HT-29 (cell line): ENCODE data around the gene ZNF474. TPM values are rescaled to one million over a fixed set of nuclear protein-coding genes. Genes with fewer than 3 reads are reported as not detected.

Experiments used
- DNase-seq: peaks from one replicate; pipeline ENCODE4 v3.0.0-alpha.2; 2015; ENCODE audit warnings: low spot score
- total RNA-seq: library from RNA; depleted of rRNA; stranded (reverse); fragments of >200 nt; shearing (Covaris generic); gene quantifications from 2 replicates; pipeline ENCODE4 v1.2.3, GENCODE V29; 2014; rRNA removed

The ZNF474 gene
- total RNA-seq, 1 experiment from 2014 or later, result 0.08 TPM

DNA sequence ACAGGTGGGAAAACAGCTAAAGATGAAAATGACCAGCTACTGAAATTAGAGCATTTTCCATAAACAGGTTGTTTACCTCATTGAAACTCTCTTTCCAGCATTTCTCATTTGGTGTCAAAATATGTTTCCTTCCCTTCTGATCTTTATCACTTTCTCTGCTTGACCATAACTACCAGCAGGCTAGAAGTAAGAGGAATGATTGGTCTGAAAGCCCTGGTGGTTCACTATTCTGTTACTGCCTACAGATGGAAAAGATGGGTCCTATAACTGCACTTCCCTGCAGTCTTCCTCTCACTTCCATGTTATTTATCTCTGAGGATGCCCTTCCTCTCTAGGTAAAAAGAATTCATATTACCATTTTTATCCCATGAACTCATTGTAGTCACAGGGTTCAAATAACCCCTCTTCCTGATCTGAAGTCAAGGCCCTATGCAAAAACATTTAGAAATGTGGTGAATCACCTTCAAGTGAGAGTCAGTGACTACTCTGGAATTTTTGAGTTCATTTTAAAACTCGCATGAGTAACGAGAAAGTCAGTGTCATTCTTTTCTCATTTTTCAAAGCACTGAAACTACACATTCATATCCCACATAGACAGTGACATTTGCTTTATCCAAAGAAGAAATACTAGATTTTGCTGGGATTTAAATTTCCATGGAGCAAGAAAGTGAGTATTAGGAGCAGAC is 51.7 kb downstream of the ZNF474 start:
- DNase-seq, result no peak

DNA sequence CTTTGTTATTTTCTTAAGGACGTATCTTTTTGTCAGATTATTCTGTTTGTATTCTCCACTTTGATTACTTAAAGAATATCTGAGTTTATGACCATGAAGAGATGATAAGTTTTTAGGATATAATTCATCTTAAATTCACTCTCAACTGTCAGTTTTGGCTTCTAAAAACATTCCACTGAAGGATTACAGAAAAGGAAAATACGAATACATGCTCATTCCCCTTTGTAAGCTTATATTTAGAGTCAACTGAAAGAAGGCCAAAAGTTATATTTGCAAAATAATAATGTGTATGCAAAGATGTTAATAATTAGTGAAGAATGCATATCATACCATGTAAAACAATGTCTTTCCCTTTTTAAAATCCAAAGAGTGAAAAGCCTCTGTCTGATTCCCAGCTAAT is 52.5 kb downstream of the ZNF474 start:
- DNase-seq, result no peak

DNA sequence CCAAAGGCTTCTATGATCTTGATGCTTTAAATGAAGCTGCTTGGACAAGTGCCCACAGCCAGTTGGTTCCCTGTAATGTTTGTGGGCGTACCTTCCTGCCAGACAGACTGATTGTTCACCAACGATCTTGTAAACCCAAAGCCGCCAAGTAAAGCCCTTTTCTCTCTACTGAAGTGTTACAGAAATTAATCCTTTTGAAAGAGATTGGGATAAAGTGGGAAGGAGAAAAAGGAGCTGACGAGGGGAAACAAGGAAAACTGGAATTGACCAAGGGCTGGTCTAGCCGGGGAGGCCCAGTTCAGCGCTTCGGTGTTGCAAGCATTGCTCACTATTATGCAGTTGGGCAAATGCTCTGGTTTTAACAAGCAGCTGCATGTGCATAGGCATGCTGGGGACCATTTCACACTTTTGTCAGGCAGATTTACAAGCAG is 53.2 kb downstream of the ZNF474 start:
- peak; percentile 78 for DNase-seq

DNA sequence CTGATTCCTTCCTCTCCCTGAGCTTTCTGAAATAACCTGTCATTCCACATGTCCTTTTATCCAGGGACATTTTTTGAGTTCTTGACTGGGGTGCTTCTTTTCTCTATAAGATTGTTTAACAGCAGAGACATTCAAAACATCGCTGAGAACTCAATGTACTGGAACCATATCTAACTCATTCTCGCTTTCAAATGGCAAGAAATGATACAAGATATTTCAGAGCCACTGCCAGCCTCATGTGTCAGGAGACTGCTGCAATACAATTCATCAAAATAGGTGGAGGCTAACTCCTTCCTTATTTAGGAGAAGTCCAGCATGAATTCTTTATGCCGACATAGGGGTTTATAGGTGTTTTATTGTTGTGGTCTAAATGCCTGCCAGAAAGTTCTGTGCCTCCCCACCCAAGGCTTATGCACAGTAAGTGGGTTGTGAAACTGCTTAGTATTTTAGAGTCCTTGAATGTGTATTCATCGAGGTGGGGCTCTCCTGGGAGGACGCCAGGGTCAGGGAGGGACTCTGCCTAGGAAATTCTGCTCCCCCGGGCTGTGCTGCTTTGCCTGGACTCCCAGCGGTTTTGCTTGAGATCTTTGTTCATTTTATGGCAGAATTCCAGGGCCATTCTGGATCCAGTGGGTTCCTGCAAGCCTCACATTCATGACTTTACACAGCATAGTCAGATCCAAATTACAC is 53.9 kb downstream of the ZNF474 start:
- peak; percentile 73 for DNase-seq

DNA sequence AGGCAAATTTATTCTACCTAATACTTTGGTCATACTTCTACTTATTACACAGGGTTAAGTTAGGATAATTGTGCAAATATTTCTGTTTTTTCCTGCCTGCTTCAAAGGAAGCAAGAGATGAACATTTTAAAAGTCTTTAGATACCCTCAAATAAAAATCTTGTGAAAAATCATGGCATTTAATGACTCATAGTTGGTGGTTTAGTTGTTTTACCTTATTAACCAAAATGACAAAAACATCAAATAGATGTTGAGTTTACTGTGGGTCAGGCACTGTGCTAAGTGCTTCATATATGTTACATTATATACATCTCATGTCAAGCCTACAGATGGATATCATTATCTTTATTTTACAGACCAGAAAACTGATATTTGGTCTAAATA is 54.4 kb downstream of the ZNF474 start:
- DNase-seq, result no peak

DNA sequence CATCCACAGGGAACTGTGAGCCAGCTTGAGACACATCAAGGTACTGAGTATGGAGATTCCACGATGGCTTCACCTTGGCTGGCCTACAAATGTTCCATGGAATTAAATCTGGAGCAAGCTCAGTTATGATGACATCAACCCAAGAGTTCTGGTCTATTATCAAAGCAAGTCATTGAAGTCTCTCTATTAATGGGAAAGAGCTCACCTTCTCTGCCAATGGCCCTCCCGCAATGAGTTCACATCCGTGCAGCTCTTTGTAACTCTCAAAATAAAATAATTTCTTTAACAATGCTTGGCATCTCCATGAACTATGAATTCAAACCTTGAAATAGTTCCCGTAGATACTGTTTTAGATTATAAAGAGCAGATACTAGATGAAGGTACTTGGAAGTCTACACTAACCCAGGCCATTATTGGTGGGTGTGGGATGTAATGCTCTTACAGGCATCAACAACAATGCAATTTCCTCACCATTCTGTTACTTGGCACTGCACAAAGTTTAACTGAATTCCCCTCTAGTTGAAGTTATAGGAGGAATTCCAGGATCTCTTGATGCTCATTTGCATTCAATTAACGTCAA is 55.4 kb downstream of the ZNF474 start:
- no peak for DNase-seq

DNA sequence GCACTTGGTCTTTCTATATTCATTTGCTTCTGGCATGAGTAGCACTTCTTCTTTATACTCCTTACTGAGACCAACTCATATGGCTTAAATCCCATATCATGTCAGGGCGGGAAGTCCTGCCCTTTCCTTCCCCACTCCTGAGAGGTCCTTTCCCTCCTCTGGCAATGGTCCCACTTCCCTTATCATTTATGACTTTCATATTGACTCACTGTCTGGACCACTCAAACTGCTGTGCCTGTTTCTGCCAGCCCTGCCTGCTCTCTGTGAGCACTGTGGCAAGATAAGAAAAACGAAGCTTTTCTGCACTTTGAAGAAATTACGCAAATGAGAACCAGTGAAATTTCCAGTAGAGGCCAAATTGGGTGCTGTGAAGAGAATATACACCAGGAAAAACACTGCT is 58.1 kb downstream of the ZNF474 start:
- DNase-seq, result peak; percentile 10

DNA sequence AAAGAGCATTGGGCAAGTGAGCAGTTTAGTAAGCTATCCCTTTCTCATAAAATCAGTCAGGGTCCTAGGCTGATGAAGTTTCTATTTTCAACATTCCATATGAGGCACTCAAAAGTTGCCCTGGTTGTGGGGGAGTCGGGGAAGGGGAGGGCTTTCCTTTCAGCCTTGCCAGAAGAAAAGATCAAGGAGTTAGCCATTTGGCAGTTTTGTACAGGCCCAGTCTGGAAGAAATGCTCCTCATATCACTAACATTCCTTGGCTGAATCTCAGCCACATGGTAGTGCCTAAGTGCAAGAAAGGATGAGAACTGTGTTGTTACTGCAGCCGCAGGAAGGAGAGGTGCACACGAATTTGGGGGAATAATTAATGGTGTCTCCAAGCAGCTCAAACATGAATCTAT is 60.8 kb downstream of the ZNF474 start:
- DNase-seq, result no peak

DNA sequence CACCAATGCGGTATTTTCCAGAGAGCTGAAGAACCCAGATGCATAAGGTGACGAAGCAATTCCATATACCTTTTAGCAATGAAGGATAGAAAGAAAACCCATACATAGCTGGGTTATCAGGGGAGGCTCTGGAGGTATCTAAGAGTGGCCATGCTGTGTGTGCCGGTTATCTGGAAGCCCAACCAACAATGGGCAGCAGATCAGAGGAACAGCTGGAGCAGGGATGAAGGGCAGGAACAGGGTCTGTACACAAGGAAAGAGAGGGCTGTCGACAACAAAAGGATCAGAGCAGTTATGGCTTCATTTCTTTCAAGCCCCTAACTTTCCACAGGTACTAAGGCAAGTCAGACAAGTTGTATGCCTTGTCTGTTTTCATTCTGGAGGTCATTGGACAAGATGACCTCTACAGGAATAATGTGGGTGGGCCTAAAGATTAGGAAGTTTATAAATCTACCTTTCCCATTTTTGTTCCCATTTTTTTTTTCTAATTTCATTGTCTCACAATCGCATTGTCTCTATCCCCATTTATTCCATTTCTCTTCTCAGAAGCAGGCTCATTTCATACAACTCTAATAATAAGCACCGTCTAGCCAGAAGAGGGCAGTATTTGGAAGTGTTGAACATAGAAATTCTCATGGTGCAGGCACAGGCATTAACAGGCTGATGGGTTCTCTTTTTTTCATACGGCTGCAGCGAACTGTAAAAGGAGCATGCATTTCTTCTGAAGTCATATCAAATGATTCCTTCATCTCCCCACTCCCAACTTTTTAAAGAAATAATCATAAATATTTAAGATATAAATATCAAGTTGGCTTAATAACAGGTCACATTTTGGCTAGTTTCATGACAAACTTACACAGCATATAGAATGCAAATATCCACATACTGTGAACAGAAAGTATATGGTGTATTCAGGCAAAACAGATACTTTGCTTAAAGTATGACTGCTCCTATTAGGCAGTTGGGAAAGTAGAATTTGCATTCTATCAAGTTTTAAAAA is 63.5 kb downstream of the ZNF474 start:
- peak; percentile 88 for DNase-seq

DNA sequence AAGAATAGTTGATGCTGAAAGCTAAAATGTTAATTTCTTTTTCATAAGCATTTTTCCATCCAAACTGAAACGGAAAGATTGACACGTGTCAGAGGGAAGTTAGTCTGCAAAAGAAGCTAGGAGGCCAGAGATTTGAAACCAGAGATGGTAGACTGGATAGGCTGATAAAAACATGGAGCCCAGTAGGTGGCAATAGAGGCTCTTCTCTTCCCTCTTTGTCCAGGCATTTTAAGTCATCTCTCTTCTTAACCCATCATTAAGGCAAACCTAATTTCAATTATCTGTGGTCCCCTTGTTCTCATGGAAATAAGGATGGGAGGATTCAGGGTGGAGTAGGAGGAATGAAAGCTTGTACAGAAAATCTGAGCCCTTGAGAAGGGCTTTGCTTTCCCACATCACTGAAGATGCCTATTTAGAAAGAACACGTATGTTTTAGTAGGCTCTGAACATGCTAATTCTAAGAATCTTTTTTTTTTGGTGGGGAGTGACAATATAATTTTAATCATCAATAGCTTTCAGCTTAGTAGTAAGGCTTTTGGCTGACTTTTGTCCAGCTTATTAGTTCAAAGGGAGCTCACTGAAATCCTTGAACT is 66.6 kb downstream of the ZNF474 start:
- DNase-seq, result peak; percentile 83

DNA sequence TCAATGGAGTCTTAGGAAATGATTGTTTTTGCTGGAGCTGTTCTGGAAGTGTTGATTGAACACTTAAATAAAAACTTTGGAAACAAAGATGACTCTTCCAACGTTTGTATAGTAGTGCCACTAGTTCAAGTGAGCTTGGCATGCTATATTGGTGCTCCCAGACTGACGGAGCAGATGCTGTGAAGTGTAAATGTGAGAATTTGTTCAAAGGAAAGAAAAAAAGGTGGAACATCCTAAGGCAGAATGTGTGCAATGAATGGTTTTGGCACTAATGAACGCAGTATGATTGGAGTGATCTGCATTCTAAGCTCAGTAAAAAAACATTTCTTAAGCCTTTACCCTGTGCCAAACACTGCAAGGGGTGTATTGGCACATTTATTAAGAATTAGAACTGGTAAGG is 69.8 kb downstream of the ZNF474 start:
- DNase-seq, result no peak

DNA sequence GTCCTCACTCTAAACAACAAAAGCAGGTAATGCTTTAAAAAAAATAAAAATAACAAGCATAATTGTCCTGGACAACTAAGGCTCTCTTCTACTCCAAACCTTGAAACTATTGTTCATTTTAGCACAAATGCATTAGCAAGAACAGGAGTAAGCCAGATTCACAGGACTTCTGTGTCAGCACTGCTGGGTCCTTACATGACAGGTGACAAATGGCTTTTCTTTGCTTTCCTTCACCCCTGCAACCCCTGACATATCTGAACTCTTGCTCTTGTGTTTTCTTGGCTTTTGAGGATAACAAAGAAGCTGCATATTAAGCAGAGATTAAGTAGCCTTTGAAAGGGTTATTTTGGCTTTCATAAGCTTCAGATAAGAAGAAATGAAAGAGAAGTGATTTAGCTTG is 71.1 kb downstream of the ZNF474 start:
- DNase-seq, result no peak

DNA sequence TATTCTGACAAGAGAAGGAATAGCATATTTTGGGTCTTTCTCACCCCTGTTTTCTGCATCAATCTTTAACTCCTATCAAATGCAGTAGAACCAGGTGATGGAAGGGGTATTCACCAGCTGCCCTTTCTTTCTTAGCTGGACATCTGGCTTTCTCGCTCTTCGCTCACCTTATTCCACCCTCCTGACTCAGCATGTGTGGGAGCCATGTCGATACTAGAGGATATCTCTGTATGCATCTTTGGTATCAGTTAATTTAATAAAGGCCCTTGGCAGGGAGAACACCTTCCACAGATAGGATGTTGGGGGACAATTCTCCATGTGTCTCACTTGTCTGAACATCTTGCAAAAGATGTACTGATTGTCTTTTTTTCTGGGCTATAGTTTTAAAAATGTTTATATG is 71.5 kb downstream of the ZNF474 start:
- DNase-seq, result no peak

DNA sequence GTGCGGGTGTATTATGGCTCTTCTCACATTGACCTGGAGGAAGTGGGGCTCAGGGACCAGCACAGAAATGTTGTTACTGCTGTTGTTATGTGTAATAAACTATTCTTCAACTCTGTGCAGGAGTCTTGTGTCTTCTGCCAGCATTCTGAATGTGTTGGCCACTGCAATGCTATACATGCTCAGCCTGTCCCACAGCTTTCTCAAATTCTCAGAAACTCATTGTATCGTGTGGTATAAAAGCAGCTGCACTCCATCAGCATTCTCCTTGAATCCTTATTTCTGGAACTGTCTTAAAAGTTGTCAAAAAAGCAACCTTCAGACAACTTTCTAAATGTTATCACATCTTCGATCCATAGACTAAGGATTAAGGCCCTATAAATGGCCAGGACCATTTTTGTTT is 72.0 kb downstream of the ZNF474 start:
- DNase-seq, result no peak

DNA sequence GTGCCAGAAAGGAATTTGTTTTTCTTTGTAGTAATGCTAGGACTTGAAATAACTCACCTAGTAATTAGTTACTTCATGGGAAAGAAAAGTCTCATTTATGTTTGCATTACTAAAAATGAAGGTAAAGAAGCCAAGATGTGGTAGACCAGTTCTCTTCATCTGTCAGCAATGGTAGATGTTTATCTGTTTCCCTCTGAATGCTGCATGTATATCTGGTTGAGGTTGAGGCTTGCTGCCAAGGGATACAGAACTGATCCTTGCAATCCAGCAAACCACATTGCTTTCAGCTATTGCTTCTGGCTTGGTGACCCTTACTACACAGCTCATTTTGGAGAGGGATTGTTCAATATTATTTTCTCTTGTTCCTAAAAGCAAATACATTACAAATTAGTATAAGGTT is 73.6 kb downstream of the ZNF474 start:
- DNase-seq, result no peak

Other genes starting within 250 kb of the ZNF474 start
- gene SRFBP1, start 167.6 kb upstream of the ZNF474 start, total RNA-seq, result 4.2 and 5.7 TPM in 2 replicates
- not detected in 2 replicates for gene LOX, start 51.3 kb upstream of the ZNF474 start, total RNA-seq
- not detected in 2 replicates for gene SNCAIP, start 182.7 kb downstream of the ZNF474 start, total RNA-seq